Endometrium (tissue), 2 donors: ENCODE results near the gene SCN5A.

Experiments used
- FAIRE-seq: peaks from 2 replicates; lab custom pipeline; 2012; peaks lifted over from hg19 to GRCh38; lab: Jason Lieb, UNC
- donor health status: control.
- donor health status: control.

Gene SCN5A

DNA sequence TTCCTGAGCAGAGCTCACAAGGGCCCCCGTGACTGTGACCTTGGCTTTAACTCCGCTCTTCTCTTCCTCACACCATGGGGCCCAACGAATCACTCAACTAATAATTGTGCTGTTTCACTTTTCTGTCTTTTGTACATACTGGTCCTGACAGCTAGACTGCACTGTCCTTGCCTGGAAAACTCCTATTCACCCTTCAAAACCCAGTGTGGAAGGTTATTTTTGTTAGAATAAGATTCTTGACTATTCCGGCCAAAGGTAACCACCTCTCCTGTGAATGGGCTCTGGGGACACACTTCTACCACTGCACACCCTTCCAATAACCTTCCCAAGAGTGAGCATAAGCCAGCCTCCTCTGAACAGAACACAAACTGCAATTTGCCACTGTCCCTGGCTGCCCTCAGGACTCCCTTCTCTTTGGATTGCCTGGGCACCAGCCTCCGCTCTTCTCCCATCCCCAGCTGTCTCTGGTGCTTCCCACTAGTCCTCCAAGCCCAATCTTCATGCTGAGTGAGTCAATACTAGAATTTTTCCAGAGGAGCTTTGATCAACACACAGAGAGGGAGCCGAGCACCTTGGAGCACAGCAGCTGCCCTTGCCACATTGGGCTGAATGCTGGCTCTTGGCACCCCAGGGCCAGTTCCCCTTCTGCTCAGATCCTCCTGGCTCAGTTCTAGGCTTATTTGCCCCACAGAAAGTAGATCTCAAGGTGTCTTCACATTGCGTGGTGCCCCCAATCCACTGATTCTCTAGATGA lies 2.1 kb downstream of the SCN5A start:
- no peak for FAIRE-seq

DNA sequence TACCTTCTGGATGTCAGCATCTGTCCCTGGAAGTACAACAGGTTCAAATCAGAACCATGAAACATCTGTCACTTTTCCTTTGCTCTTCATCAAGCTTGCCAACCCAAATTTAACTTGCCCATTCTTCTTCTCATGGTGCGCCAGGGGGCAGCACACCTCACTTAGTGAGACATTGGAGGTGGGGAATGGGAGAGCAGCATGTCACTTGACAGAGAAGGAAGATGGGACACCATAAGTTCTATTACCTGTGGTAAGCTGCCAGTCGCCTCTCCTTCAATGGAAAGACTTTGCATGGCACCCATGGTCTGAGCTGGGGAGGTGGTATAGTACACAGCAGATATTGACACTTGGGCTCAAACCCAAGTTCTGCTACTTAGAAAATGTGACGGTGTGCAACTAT lies 2.9 kb downstream of the SCN5A start:
- no peak for FAIRE-seq

DNA sequence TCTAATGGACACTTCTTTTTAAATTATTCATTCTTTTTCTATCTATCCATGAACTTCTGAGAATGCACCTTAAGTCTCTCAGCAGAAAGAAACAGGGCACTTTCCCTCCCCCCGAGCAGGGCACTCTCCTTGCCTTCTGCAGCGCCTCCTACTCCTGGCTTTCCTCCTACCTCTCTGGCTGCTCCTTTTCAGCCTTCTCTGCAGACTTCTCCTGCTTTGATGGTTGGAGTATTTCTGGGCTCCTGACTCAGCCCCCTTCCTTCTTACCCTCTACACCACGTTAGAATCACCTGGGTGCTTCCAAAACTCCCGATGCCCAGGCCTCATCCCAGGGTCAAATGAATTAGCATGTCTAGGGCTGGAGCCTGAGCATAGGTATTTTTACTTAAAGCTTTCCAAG lies 3.4 kb downstream of the SCN5A start:
- FAIRE-seq: no peak

- FAIRE-seq: no peak
These were observed 3.9 kb downstream of the SCN5A start for GRCh38 chr3:38645601-38646000.

DNA sequence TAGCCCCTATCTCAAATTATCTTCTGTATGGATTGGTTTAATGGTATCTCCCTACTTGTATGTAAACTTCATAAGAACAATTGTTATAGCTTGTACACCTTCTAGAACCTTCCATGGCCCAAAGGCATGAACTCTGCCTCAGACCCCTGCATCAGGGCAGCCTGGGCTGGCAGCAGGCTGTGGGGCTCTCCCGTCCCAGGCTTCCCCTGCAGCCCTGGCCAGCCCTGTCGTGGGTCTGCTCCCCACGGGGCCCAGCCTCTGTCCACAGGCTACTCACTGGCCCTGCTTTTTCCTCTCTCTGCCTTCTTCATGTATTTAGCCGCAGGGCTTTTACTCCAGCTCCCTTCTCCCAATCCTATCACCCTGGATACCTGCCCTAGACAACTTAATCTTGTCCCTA lies 4.4 kb downstream of the SCN5A start:
- no peak for FAIRE-seq

- no peak for FAIRE-seq
These were observed 4.8 kb downstream of the SCN5A start for GRCh38 chr3:38644662-38645053.

- no peak for FAIRE-seq
These were observed 5.3 kb downstream of the SCN5A start for GRCh38 chr3:38644016-38644661.

GRCh38 chr3:38643592-38643991 lies 5.9 kb downstream of the SCN5A start:
- FAIRE-seq: no peak

GRCh38 chr3:38643090-38643489 lies 6.4 kb downstream of the SCN5A start:
- FAIRE-seq: no peak

- FAIRE-seq: no peak
These were observed 7.9 kb downstream of the SCN5A start for GRCh38 chr3:38641461-38642110.

GRCh38 chr3:38640661-38641452 lies 8.6 kb downstream of the SCN5A start:
- FAIRE-seq: no peak

GRCh38 chr3:38638354-38638753 lies 11.1 kb downstream of the SCN5A start:
- FAIRE-seq: no peak

DNA sequence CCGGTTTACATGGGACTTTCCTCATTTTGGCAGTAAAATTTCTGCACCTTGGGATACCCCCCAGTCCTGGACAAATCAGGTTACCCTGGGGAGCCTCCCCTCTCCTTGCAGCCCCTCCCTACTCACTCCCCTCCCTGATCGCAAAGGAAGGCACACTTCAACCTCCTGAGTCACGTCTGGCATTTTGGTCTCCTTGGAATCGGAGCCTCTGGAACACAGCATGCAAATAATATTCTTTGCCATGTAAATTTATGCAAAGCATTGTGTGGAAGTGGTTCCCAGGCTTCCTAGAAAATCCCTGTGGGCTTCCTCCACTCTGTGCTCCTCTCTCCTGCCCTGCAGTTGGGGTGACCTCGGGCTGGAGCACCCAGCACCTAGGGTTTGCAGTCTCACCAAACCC lies 11.6 kb downstream of the SCN5A start:
- no peak for FAIRE-seq

DNA sequence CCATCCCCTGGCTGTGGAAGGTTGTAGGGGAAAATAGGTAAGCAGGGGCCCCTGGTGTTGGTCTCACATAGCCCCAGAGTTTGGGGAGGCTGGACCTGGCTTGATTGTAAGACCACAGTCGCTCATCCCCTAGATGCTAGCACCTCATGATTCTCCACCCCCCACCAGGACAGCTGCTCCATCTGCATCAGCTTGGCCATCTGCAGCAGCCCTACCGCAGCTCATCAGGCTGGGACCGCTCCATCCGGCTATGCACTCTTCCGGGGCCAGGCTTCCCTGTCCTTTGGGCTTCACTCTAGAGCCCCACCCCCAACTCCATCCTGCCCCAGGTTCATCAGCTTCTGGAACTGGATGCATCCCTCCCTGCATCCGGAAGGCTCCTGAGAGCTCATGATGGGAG lies 12.6 kb downstream of the SCN5A start:
- FAIRE-seq: no peak

GRCh38 chr3:38636464-38636863 lies 13.0 kb downstream of the SCN5A start:
- no peak for FAIRE-seq

DNA sequence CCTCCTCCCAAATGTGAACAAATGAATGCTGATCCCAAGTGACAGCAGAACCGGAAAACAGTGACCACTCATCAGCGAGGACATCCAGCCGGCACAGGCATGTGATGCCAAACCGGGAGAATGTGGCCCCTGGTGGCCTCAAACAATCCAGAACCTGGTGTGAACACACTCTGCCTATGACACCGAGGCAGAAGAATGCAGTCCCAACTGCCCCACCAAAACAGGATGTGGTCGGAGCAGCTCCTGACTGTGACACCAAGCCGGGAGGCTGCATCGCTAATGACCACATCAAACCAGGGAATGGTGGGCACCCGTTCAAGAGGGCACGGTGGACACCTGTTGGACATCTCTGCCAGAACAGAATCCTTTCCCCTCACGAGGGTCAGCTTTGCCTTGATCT lies 15.4 kb downstream of the SCN5A start:
- no peak for FAIRE-seq

GRCh38 chr3:38632989-38633388 lies 16.5 kb downstream of the SCN5A start:
- FAIRE-seq: no peak

DNA sequence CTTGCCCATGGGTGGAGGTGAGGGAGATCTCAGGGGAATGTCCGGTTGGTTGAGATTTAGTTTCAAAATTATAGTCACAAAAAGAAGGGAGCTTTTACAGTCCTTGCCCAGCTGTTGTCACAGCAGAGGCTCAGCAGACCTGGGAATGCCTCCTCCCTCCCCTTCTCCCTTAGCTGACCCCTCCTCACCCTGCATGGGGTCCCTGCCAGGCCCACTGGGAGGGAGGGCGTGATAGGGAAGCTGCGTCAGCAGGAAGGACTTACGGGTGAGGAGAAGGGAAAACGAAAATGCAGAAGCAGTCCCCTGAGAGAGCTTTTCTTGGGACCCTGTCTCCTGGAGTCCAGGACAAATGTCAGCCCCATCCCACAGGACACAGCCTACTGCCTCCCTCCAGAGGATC lies 18.9 kb downstream of the SCN5A start:
- no peak for FAIRE-seq

- FAIRE-seq: no peak
These were observed 19.4 kb downstream of the SCN5A start for GRCh38 chr3:38630070-38630469.

DNA sequence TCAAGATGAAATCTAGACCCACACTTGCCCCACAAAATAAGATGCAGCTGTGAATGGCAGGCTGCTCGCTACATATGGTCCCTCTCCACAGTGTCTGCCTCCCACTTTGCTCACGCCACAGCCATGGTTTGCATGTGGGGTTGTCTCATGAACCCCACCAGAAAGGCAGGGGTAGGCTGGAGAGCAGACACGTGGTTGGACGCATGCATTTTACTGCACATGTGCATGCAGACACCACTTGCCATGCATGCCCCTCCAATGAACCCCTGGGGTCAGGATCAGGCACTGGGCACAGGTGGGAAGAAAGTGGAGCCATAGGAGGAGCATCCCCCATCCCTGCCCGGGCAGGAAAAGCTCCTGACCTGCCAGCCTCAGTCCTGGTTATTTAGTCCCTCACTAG lies 20.7 kb downstream of the SCN5A start:
- no peak for FAIRE-seq

DNA sequence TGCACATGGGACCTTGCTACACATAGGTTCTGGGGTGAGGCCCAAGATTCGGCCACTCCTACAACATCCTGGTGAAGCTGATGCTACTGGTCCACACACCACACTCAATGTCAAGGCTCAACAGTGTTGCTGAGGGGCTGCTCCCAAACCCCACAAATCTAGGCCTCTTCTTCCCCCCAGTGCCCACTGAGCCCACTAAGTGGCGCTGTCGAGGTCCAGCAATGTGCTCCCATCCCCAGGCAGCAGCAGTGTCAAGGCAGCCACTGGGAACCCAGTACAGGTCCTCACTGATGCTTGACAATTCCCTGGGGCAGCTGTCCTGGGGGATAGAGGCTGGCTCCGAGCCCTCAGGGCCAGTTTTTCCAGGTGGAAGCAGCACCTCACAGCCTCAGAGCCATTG lies 21.5 kb downstream of the SCN5A start:
- FAIRE-seq: no peak

DNA sequence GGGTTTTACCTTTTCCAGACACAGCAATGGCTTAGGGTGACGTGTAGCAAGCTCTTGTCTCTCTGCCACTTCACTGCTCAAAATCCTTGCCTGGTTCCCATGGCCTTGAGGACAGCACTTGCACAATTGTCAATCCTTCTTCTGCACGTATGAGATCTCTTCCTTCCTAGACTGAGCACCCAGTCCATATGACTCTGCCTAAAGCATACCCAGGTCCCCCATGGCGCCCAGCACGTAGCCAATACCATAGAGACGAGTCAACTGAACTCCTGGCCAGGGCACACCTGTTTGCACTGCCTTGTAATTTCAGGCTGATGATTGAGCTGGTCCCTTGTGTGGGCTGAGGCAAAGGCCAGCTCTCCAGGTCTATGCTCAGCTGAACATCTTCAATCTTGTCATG lies 23.3 kb downstream of the SCN5A start:
- no peak for FAIRE-seq

GRCh38 chr3:38623539-38623938 lies 25.9 kb downstream of the SCN5A start:
- FAIRE-seq: no peak
